GM21786 (cell line): ENCODE measurements around the gene MIAT.
"Not testable (repeated sequence)": the region's sequence is repeated elsewhere in the genome, so short reads cannot be mapped to it uniquely, and the experiment has no call there.

Experiments
- ATAC-seq: cut with Tn5 transposase; IDR thresholded peaks from one replicate; pipeline ENCODE4 v1.9.1; 2021; ENCODE audit not compliant: unreplicated experiment

MIAT gene

GRCh38 chr22:26656891-26657851 lies at the start of gene MIAT:
MIAT (plus strand) TSS chr22:26657588.
- ATAC-seq: no peak

- ATAC-seq: no peak
Observed at GRCh38 chr22:26608129-26608528, 49.3 kb upstream of the MIAT start.

DNA sequence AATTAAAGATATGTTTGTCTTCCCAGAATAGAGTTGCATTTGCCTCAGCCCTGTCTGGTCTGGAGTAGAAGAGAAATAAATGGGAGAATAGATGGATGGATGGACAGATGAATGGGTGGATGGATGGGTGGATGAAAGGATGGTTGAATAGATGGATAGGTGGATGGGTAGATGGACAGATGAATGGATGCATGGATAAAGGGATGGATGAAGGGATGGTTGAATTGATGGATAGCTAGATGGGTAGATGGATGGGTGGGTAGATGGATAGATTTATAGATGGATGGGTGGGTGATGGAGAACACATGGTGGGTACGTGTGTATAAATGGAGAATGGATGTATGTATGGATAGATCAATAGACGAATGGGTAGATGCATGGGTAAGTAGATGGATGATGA lies 48.1 kb upstream of the MIAT start:
- ATAC-seq: no peak

DNA sequence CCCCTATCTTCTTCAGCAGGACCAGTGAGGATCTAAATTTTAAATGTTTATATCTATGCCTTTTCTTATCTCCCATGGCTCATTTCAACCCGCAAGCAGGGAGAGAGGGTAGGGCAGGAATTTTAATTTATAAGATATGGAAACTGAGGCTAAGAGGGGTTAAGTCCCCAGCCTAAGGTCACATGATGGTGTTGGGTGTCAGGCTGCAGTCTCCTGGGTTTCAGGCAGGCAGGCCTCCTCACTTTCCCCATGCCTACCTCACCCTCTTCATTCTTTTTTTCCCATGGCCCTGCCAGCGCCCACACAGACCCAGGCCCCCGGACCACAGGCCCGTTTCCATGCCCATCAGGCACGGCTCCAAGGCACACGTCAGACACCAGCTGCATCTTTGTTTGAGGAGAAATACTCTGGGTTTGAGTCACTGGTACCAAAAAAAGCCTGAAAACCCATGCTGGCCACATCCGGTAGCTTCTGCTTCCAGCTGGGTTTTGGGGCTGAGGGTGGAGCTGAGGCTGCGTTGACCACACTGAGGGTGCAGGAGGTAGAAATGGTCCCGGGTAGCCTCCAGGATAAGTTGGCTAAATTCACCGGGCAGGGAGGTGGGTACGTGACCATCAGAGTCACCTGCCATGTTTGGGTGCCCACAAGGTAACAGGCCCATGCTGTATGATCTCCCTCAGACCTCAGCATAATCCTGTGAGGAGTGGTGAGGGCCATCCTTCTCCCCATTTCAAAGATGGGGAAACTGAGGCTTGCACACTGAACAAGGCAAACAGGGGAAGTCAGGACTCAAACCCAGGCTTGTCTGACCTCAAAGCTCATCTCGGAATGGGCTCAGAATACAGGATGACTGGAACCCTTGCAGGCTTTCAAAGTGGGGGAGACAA lies 47.1 kb upstream of the MIAT start:
- peak; percentile 75 for ATAC-seq

GRCh38 chr22:26610996-26611395 lies 46.4 kb upstream of the MIAT start:
- no peak for ATAC-seq

- no peak for ATAC-seq
Observed at GRCh38 chr22:26612652-26613051, 44.7 kb upstream of the MIAT start.

DNA sequence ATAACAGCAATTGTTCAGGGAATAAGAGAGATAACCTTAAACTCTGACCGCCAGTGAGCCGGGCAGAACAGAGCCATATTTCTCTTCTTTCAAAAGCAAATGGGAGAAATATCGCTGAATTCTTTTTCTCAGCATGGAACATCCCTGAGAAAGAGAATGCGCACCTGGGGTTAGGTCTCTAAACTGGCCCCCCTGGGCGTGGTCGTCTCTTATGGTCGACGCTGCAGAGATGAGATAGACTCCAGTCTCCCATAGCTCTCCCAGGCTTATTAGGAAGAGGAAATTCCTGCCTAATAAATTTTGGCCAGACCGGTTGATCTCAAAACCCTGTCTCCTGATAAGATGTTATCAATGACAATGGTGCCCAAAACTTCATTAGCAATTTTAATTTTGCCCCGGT lies 43.6 kb upstream of the MIAT start:
- ATAC-seq: not testable (repeated sequence)

DNA sequence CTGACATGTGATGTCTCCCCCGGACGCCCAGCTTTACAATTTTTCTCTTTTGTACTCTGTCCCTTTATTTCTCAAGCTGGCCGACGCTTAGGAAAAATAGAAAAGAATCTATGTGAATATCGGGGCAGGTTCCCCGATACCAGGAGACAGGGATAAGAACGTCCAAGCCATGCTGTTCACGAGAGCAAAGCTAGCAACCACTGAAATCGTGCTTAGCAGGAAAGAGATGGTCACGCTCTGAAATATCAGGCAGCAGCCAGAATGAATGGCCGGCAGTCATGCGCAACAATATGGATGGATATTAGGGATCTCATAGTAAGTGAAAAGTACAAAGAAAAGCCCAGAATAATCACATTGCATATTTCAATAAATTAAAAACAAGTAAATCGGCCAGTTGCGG lies 43.1 kb upstream of the MIAT start:
- ATAC-seq: no peak

- no peak for ATAC-seq
Observed at GRCh38 chr22:26615149-26615548, 42.2 kb upstream of the MIAT start.

- ATAC-seq: no peak
Observed at GRCh38 chr22:26615830-26616435, 41.5 kb upstream of the MIAT start.

GRCh38 chr22:26616650-26617049 lies 40.7 kb upstream of the MIAT start:
- no peak for ATAC-seq

DNA sequence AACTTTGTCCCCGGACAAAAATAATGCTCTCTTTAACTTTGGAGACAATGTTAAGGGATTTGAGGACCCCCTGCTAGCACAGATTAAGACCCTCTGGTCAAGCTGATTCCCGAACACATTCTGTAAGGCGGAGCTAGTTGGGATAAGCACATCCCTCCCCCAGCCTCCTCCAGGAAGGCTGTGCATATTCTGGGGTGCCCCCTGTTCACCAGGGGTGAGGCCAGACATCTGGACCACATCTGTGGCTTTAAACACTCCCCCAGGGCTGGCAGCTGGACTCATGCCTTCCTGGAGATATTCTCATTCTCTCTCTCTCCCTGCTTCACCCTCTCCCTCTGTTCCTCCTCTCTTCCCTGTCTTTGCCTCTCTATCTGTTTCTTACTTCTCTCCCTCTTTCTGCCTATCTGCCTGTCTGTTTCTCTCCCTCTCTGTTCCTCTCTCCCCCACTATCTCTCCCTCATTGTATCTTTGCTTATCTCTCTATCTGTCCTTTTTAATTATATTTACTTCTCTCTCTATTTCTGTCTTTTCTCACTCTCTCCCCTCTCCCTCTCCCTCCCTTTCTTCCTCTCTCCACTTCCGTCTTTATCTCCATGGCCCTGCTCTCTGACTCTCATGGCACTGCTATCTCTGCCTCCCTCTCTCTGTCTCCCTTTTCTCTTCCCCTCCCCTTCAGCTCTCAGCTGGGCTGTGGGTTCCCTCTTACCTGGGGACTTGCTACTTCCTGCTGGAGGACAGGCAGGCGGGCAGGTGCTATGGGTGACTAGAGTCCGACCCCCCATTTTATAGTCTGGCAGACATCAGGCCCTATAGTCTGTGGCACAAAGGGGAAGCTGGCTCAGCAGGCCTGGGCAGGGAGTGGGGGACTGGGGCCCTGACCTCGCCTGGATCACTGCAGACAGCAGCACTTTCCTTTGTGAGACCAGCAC lies 39.9 kb upstream of the MIAT start, which contains the start of gene CRYBB1:
CRYBB1 (minus strand) TSS at position 757 of the 929 bp plus-strand sequence. CDS start 1,708 bp downstream, outside the sequence.
- no peak for ATAC-seq

DNA sequence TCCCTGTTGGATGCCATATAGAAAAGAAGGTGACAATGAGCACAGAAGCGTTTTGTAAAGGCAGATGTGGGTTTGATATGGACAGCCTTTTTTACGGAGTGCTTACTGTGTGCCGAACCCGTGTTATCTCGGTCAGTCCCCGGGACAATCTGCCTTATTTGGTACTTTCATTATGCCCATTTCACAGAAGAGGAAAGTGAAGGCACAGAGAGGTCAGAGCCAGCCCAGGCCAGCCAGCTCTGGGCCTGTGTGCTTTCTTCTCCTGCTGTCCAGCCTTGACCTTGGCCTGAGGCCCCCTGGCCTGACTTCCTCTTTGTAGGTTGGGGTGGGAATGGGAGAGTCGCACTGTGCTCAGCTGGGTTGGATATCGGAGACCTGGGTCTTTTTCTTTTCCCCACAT lies 38.9 kb upstream of the MIAT start:
- ATAC-seq: no peak

GRCh38 chr22:26619510-26619909 lies 37.9 kb upstream of the MIAT start:
- no peak for ATAC-seq

- no peak for ATAC-seq
Observed at GRCh38 chr22:26620197-26620596, 37.2 kb upstream of the MIAT start.

DNA sequence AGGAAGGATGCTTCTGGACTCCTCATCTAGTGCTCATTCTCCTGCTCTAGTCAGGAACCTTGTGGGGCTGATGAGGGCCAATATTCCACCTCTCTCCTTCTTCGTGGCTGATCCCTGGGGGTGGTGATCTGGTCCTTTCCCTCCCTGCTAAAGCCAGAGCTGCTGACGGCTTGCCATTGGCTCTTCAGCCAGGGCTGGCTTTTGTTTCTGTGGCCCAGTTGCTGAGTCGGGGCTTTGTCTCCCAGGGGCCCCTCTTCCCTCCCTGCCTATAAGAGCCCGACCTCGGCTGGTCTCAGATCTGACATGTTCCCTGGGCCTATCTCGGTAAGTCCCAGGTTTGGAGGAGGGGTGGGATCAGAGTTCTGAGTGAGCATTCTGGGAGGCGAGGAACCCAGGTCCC lies 35.7 kb upstream of the MIAT start, which contains the start of gene CRYBA4:
CRYBA4 (plus strand) TSS at position 301 of the 400 bp plus-strand sequence. CDS start 634 bp downstream, outside the sequence.
- no peak for ATAC-seq

GRCh38 chr22:26623984-26624383 lies 33.4 kb upstream of the MIAT start:
- ATAC-seq: no peak

DNA sequence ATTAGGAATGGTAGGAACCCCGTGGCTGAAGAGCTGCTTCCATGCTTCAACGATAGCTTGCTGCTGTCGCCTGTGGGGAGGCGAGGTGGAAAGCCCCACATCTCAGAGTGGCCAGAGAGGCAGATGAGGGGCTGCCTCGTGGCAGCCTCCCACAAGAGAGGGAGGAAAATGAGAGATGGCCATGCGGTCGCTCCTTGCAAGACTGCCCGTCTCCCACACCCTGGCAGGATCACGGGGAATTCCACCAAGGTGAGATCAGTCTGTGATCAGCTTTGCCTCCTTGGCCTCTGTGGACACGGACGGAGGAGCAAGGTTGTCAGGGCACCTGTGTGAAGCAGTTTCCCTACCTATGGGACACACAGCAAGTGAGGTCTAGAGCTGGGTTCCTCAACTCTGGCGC lies 32.6 kb upstream of the MIAT start:
- no peak for ATAC-seq

DNA sequence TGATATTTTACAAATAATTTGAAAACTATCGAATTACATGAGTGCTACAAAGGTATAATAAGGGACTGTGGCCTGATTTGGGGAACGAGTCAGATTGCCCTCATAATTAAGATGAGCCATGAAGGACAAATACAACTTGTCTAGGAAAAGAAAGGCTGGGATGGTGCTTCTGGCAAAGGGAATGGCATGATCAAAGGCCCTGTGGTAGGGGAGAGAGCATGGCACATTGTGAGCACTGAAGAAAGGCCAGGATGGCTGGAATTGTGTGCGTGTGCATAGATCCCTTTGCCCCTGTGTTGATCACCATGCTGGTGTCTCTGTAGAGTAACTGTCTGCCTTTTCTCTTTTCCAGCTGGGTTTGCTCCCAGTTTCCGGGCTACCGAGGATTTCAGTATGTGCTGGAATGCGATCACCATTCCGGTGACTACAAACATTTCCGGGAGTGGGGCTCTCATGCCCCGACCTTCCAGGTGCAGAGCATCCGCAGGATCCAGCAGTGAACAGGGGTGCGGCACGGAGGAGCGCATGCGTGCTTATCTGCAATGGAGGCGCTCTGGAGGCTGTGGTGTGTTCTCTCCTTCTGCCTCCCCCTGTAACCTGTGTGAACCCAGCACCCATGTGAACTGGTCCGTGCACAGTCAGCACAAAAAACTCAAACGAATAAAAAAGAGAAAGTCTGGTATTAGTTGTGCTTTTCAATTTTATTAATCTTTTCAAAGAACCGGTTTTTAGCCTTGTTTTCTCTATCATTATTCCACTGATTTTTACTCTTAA lies 27.2 kb upstream of the MIAT start:
- no peak for ATAC-seq
